ENCODE measurements around the gene PDPK1. TPM values are rescaled to one million over a fixed set of nuclear protein-coding genes. Genes with fewer than 3 reads are reported as not detected.

The PDPK1 gene
- total RNA-seq, 3 donors from 2014 or later (not counting 1 experiment from before 2014, with no cell fraction given): 63.1 to 80.7 (median 73.5) TPM

GRCh38 chr16:2492292-2492691 is 45.5 kb upstream of the PDPK1 start:
- WGBS (ENCODE audit: insufficient coverage): 98% methylated on average over 13 of the region's 13 CpGs
- Mint-ChIP-seq H3K9me3 (no peaks in the 10 kb centered on the region), H3K27me3 (ENCODE audit: low read depth in 2 of 2) (peaks cover 0 to 1% of the 10 kb centered on the region in 2 donors), H3K4me1 (peaks cover 5 to 10% of the 10 kb centered on the region in 2 donors), H3K4me3 (no peak overlapping the region), H3K27ac (no peak overlapping the region), H3K36me3 (no peaks in the 10 kb centered on the region)
- Histone ChIP-seq H3K4me3 (ENCODE audit: low read length) (no peak overlapping the region), H3K27me3 (ENCODE audit: control insufficient read depth, insufficient read depth, low read length) (no peaks in the 10 kb centered on the region), H3K36me3 (ENCODE audit: control insufficient read depth, insufficient read depth, low read length) (peaks cover 6% of the 10 kb centered on the region), H3K9me3 (ENCODE audit: control insufficient read depth, insufficient read depth, low read length) (no peaks in the 10 kb centered on the region), H3K27ac (ENCODE audit: low read length) (no peak overlapping the region), H3K4me1 (ENCODE audit: control insufficient read depth, insufficient read depth, low read length) (peaks cover 14% of the 10 kb centered on the region)
- no peak for ATAC-seq
- intact Hi-C loops (cut with micrococcal nuclease): no loop called here
- TF ChIP-seq, protein P1, sequence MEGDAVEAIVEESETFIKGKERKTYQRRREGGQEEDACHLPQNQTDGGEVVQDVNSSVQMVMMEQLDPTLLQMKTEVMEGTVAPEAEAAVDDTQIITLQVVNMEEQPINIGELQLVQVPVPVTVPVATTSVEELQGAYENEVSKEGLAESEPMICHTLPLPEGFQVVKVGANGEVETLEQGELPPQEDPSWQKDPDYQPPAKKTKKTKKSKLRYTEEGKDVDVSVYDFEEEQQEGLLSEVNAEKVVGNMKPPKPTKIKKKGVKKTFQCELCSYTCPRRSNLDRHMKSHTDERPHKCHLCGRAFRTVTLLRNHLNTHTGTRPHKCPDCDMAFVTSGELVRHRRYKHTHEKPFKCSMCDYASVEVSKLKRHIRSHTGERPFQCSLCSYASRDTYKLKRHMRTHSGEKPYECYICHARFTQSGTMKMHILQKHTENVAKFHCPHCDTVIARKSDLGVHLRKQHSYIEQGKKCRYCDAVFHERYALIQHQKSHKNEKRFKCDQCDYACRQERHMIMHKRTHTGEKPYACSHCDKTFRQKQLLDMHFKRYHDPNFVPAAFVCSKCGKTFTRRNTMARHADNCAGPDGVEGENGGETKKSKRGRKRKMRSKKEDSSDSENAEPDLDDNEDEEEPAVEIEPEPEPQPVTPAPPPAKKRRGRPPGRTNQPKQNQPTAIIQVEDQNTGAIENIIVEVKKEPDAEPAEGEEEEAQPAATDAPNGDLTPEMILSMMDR (IDR thresholded peaks at IDR 0.05): no peak
- no peak for DNase-seq

GRCh38 chr16:2493605-2494004 is 44.2 kb upstream of the PDPK1 start:
- H3K4me1 Mint-ChIP-seq: no peaks in the 10 kb centered on the region
- H3K27ac ChIP-seq (ENCODE audit: low read length): no peak overlapping the region
- ATAC-seq (no peak), DNase-seq (no peak)
- no peaks in the 10 kb centered on the region for H3K9me3 ChIP-seq (ENCODE audit: control insufficient read depth, insufficient read depth, low read length)
- no peaks in the 10 kb centered on the region for H3K36me3 Mint-ChIP-seq
- intact Hi-C loops (cut with micrococcal nuclease): no loop called here
- H3K27me3 ChIP-seq (ENCODE audit: control insufficient read depth, insufficient read depth, low read length): no peaks in the 10 kb centered on the region
- no peak overlapping the region for H3K4me3 Mint-ChIP-seq
- TF ChIP-seq, protein P1 (IDR thresholded peaks at IDR 0.05): no peak
- peaks cover under 1% of the 10 kb centered on the region for H3K4me1 ChIP-seq (ENCODE audit: control insufficient read depth, insufficient read depth, low read length)
- no peaks in the 10 kb centered on the region for H3K9me3 Mint-ChIP-seq
- peaks cover 6% of the 10 kb centered on the region for H3K36me3 ChIP-seq (ENCODE audit: control insufficient read depth, insufficient read depth, low read length)
- H3K27me3 Mint-ChIP-seq (ENCODE audit: low read depth in 2 of 2): no peaks in the 10 kb centered on the region
- 92% methylated on average over 6 of the region's 6 CpGs for WGBS (ENCODE audit: insufficient coverage)
- H3K4me3 ChIP-seq (ENCODE audit: low read length): no peak overlapping the region
- H3K27ac Mint-ChIP-seq: no peak overlapping the region

- no peaks in the 10 kb centered on the region for H3K9me3 ChIP-seq (ENCODE audit: control insufficient read depth, insufficient read depth, low read length)
- intact Hi-C loops (cut with micrococcal nuclease): no loop called here
- H3K4me3 ChIP-seq (ENCODE audit: low read length): no peak overlapping the region
- H3K36me3 ChIP-seq (ENCODE audit: control insufficient read depth, insufficient read depth, low read length): peaks cover 6% of the 10 kb centered on the region
- no peak overlapping the region for H3K27ac ChIP-seq (ENCODE audit: low read length)
- DNase-seq (no peak), ATAC-seq (no peak)
- 95% methylated on average over 5 of the region's 5 CpGs for WGBS (ENCODE audit: insufficient coverage)
- Mint-ChIP-seq H3K36me3 (no peaks in the 10 kb centered on the region), H3K27ac (no peak overlapping the region), H3K27me3 (ENCODE audit: low read depth in 2 of 2) (no peaks in the 10 kb centered on the region), H3K4me3 (no peak overlapping the region), H3K9me3 (no peaks in the 10 kb centered on the region), H3K4me1 (no peaks in the 10 kb centered on the region)
- H3K27me3 ChIP-seq (ENCODE audit: control insufficient read depth, insufficient read depth, low read length): no peaks in the 10 kb centered on the region
- no peaks in the 10 kb centered on the region for H3K4me1 ChIP-seq (ENCODE audit: control insufficient read depth, insufficient read depth, low read length)
- TF ChIP-seq, protein P1 (IDR thresholded peaks at IDR 0.05): no peak
These were observed 43.2 kb upstream of the PDPK1 start for GRCh38 chr16:2494616-2495015.

GRCh38 chr16:2495041-2495440 is 42.8 kb upstream of the PDPK1 start:
- intact Hi-C loops (cut with micrococcal nuclease): no loop called here

More at GRCh38 chr16:2495041-2495440, 42.8 kb upstream of the PDPK1 start:
- H3K27ac ChIP-seq (ENCODE audit: low read length): no peak overlapping the region
- DNase-seq: no peak
- no peaks in the 10 kb centered on the region for H3K9me3 ChIP-seq (ENCODE audit: control insufficient read depth, insufficient read depth, low read length)
- H3K36me3 ChIP-seq (ENCODE audit: control insufficient read depth, insufficient read depth, low read length): peaks cover 6% of the 10 kb centered on the region
- H3K27me3 Mint-ChIP-seq (ENCODE audit: low read depth in 2 of 2): no peaks in the 10 kb centered on the region
- no peak overlapping the region for H3K4me3 Mint-ChIP-seq
- H3K27me3 ChIP-seq (ENCODE audit: control insufficient read depth, insufficient read depth, low read length): no peaks in the 10 kb centered on the region
- WGBS (ENCODE audit: insufficient coverage): 93% methylated on average over 5 of the region's 5 CpGs
- no peaks in the 10 kb centered on the region for H3K9me3 Mint-ChIP-seq
- H3K27ac Mint-ChIP-seq: no peak overlapping the region
- H3K4me1 ChIP-seq (ENCODE audit: control insufficient read depth, insufficient read depth, low read length): no peaks in the 10 kb centered on the region
- H3K4me3 ChIP-seq (ENCODE audit: low read length): no peak overlapping the region
- TF ChIP-seq, protein P1 (IDR thresholded peaks at IDR 0.05): no peak
- ATAC-seq: no peak
- H3K36me3 Mint-ChIP-seq: no peaks in the 10 kb centered on the region
- no peaks in the 10 kb centered on the region for H3K4me1 Mint-ChIP-seq

All from natural killer cell (primary cell).